Measurements from ENCODE around the gene STPG3. TPM values are rescaled to one million over a fixed set of nuclear protein-coding genes. Genes with fewer than 3 reads are reported as not detected.
A peak's percentile ranks its signal among the peaks of the same experiment; 100 is the strongest.

The STPG3 gene
- polyA plus RNA-seq, 1 of the 3 experiments (the other 2 are of a cell fraction), result not detected

- TF ChIP-seq ZBTB33 (IDR thresholded peaks at IDR 0.05; ENCODE audit: borderline replicate concordance, low read depth) (no peak), SIN3A (IDR thresholded peaks at IDR 0.05; ENCODE audit: borderline replicate concordance, low read depth, low read length) (no peak)
Measured at GRCh38 chr9:137224830-137225694, 26.0 kb upstream of the STPG3 start, which contains the start of gene CYSRT1 (continued).

- Histone ChIP-seq H3K4me2 (no peak overlapping the region), H3K79me2 (ENCODE audit: insufficient read depth) (no peaks in the 10 kb centered on the region)
- TF ChIP-seq MXI1 (IDR thresholded peaks at IDR 0.05; ENCODE audit: low read depth, low read length), result no peak
Measured at GRCh38 chr9:137225699-137226331, 25.3 kb upstream of the STPG3 start.

GRCh38 chr9:137226338-137227053 is 24.6 kb upstream of the STPG3 start:
- H3K27ac ChIP-seq (ENCODE audit: low read depth in 2 of 2, low read length in 1 of 2), result no peak overlapping the region; a peak in 1 of 4 replicates
- DNase-seq, result no peak
- H3K9me2 ChIP-seq, result no peaks in the 10 kb centered on the region
- no peak overlapping the region for H2AFZ ChIP-seq (ENCODE audit: low read depth)
- peaks cover 16% of the 10 kb centered on the region for H3F3A ChIP-seq (replicated peaks; ENCODE audit: insufficient read depth)
- no peak overlapping the region for H3K9ac ChIP-seq
- H3K36me3 ChIP-seq (replicated peaks in 1 of 2; ENCODE audit: control insufficient read depth in 1 of 2, insufficient read depth in 2 of 2, low read length in 1 of 2), result no peaks in the 10 kb centered on the region
- H3K4me3 ChIP-seq (ENCODE audit: low read depth in 2 of 2, low read length in 1 of 2), result no peak overlapping the region
- CTCF ChIA-PET, result interaction anchor here (0.5 to 7.7 kb wide), 31 partner anchors 10 to 1135 kb away, joined by 3 to 95 read pairs (median 6); partner anchors contain the start of genes ANAPC2, DPP7, LRRC26 and MAN1B1
- no peaks in the 10 kb centered on the region for H3K9me3 ChIP-seq
- POLR2A ChIA-PET, result interaction anchor here (1.1 to 1.5 kb wide), 5 partner anchors 14 to 119 kb away, joined by 3 to 8 read pairs (median 5); no protein-coding TSS in a partner anchor
- peak overlapping the region; percentile 1; the same call in 1 of the 2 replicates for H3K4me2 ChIP-seq
- H4K20me1 ChIP-seq (ENCODE audit: insufficient read depth), result no peaks in the 10 kb centered on the region
- H3K79me2 ChIP-seq (ENCODE audit: insufficient read depth), result no peaks in the 10 kb centered on the region
- H3K4me1 ChIP-seq (ENCODE audit: control insufficient read depth in 1 of 2, insufficient read depth in 2 of 2, low read depth in 1 of 2, low read length in 1 of 2), result peaks cover 0 to 54% of the 10 kb centered on the region in 2 experiments; a peak in 1 of 4 replicates
- no peaks in the 10 kb centered on the region for H3K27me3 ChIP-seq (ENCODE audit: insufficient read depth)
- 65% methylated on average over 11 of the region's 18 CpGs for WGBS (ENCODE audit: low lambda C conversion rate)
- no peak for TF ChIP-seq JUND (IDR thresholded peaks at IDR 0.05)
- TF ChIP-seq FOSL2 (IDR thresholded peaks at IDR 0.05; ENCODE audit: borderline replicate concordance, low read depth), result no peak
- TF ChIP-seq REST (IDR thresholded peaks at IDR 0.05; ENCODE audit: low read depth, low read length), result no peak
- no peak for TF ChIP-seq CTCF (IDR thresholded peaks at IDR 0.05)
- no peak for TF ChIP-seq SMC3 (IDR thresholded peaks at IDR 0.05; ENCODE audit: low read depth, low read length)
- TF ChIP-seq FOXJ3 (CRISPR knock-in tag; IDR thresholded peaks at IDR 0.05), result no peak
- no peak for TF ChIP-seq MAX (IDR thresholded peaks at IDR 0.05; ENCODE audit: low read depth)
- no peak for TF ChIP-seq YY1 (IDR thresholded peaks at IDR 0.05; ENCODE audit: low read depth)
- no peak for TF ChIP-seq MXI1 (IDR thresholded peaks at IDR 0.05; ENCODE audit: low read depth, low read length)
- TF ChIP-seq RXRA (IDR thresholded peaks at IDR 0.05; ENCODE audit: borderline replicate concordance, low read depth), result no peak

More at GRCh38 chr9:137225699-137226331, 25.3 kb upstream of the STPG3 start:
- no peaks in the 10 kb centered on the region for H3K9me3 ChIP-seq
- no peak overlapping the region for H3K4me3 ChIP-seq (ENCODE audit: low read depth in 2 of 2, low read length in 1 of 2)
- CTCF ChIA-PET, result interaction anchor here (0.5 to 7.7 kb wide), 12 partner anchors 10 to 1134 kb away, joined by 3 to 95 read pairs (median 6); partner anchors contain the start of genes ANAPC2, DPP7, SAPCD2 and SSNA1
- H3K36me3 ChIP-seq (replicated peaks in 1 of 2; ENCODE audit: control insufficient read depth in 1 of 2, insufficient read depth in 2 of 2, low read length in 1 of 2), result no peaks in the 10 kb centered on the region
- H3K27ac ChIP-seq (ENCODE audit: low read depth in 2 of 2, low read length in 1 of 2), result no peak overlapping the region; a peak in 1 of 4 replicates
- no peak overlapping the region for H3K9ac ChIP-seq
- H4K20me1 ChIP-seq (ENCODE audit: insufficient read depth), result no peaks in the 10 kb centered on the region
- H3K9me2 ChIP-seq, result no peaks in the 10 kb centered on the region
- peaks cover 0 to 54% of the 10 kb centered on the region in 2 experiments; a peak in 1 of 4 replicates for H3K4me1 ChIP-seq (ENCODE audit: control insufficient read depth in 1 of 2, insufficient read depth in 2 of 2, low read depth in 1 of 2, low read length in 1 of 2)
- WGBS (ENCODE audit: low lambda C conversion rate), result 100% methylated on average over 1 of the region's 21 CpGs
- H3K27me3 ChIP-seq (ENCODE audit: insufficient read depth), result no peaks in the 10 kb centered on the region
- H2AFZ ChIP-seq (ENCODE audit: low read depth), result no peak overlapping the region
- no peak for DNase-seq
- peaks cover 16% of the 10 kb centered on the region for H3F3A ChIP-seq (replicated peaks; ENCODE audit: insufficient read depth)
- POLR2A ChIA-PET, result no interaction called here

Measured in SK-N-SH (cell line).